GM21360 (cell line): Measurements from ENCODE around the gene EXOC1L.

ENCODE experiments used
- ATAC-seq: cut with Tn5 transposase; IDR thresholded peaks from one replicate; pipeline ENCODE4 v1.9.1; 2021; ENCODE audit warnings: mild to moderate bottlenecking, moderate library complexity; ENCODE audit not compliant: unreplicated experiment

Gene EXOC1L, protein sequence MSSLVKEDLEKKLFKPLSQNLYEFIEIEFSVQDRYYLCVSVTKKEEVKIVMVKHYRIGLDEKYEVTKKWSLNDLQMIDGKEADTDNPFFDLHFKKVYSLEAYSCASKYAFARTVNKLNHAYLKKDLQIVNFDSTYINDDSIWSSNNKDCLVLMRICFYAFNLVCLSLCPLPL

DNA sequence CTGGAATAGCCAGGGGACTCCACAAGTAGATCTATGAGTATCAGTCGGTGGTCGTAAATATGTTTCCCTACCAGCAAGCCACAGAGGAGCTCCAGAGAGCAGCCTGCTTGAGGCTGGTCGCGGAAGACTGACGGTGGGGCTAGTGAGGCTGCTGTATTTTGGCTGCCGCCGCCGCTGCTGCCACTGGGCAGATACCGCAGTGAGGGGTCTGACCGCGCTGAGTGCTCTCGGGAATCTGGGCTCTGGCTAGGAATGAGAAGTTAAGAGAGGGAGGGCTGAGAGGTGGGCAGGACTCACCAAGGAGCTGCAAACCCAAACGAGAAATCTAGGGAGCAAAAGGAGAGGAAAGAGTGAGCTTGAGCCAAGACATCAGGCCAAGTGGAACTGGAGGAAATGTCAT is at the start of gene EXOC1L:
Gene EXOC1L, plus strand, starts transcription at position 157 of the 400 bp plus-strand sequence. Its CDS starts 237 bp downstream, at position 394.
- ATAC-seq: no peak

DNA sequence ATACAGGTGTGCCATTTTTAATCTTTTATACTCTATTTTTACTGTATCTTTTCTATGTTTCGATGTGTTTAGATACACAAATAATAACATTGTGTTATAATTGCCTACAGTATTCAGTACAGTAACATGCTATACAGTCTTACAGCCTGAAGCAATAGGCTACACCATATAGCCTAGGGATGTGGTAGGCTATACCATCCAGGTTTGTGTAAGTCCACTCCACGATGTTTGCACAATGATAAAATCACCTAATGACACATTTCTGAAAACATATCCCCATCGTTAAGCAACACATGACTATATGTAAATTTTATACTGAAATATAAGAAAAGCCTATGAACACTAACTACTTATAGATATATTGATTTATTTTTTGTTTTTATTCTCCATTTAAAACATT is 48.9 kb upstream of the EXOC1L start:
- no peak for ATAC-seq

DNA sequence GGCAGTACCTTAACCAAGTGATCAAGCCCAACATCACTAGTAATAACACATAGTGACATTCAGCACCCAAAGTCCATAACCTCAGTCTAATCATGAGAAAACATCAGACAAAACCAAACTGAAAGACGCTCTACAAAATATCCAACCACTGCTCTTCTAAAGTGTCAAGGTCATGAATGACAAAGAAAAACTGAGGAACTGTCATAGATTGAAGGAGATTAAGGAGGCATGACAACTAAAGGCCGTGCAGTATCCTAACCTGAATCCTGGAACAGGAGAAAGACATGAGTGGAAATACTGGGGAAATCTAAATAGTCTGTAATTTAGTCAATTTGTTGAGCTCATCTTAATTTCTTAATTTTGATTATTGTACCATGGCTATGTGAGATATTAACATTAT is 38.2 kb upstream of the EXOC1L start:
- ATAC-seq: no peak

DNA sequence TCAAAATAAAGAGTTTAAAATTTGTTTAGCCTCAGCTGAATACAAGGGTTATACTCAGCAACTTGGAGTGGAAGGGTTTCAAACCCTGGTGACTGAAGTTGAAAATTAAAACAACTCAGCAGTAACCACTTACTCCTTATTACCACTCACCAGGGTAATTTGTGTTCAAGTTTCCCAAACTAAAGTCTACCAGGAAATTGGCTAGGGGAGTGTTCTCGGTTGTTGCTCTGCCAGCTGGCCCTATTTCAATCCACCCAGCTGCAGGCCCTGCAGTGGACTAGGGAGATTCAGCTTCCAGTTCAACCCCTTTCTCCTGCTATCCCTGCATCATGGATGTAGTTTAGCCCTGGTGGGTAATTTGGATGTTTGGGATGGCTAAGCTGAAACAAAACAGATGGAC is 37.8 kb upstream of the EXOC1L start:
- no peak for ATAC-seq

DNA sequence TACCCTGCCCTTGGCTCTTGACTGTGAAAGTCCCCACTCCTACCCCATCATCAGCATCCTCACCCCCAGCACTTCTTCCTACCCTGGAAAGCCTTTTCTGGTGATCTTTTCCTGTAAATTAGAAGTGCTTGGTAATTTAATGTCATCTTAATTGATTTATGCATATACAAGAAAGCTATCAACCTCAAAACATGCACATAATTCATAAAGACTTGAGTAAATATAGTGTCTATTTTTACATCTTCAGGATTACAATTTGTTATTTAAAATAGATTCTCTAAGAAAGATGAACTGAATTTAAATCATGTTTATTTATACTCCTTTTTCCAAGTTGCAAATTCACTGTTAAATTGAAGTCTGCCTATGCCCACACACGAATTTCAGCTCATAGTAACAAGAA is 36.0 kb upstream of the EXOC1L start:
- ATAC-seq: no peak

DNA sequence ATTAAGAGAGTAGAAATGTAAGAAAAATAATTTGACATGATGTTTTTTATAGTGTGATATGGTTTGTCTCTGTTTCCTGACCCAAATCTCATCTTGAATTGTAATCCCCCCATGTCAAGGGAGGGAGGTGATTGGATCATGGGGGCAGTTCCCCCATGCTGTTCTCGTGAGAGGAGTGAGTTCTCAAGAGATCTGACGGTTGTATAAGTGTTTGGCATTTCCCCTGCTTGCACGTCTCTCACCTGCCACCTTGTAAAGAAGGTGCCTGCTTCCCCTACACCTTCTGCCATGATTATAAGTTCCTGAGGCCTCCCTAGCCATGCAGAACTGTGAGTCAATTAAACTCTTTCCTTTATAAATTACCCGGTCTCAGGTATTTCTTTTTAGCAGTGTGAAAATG is 34.8 kb upstream of the EXOC1L start:
- no peak for ATAC-seq

DNA sequence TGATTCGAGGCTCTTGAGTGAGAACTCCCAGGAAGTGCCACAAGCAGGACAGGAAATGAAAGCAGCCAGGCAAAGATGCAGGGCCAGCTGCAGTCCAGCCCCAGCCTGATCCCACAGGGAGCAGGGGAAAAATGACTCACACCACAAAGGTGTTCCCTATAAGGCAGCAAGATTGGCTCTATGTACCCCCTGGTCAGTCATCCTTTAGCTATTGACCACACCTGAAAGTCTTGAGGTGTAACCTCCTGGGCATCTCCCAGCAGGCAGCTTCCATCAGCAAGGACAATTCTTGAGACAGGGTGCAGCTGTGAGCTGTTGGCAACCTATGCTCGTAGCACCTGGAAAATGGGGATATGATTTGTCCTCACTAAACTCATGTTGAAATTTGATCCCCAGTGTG is 27.9 kb upstream of the EXOC1L start:
- no peak for ATAC-seq

DNA sequence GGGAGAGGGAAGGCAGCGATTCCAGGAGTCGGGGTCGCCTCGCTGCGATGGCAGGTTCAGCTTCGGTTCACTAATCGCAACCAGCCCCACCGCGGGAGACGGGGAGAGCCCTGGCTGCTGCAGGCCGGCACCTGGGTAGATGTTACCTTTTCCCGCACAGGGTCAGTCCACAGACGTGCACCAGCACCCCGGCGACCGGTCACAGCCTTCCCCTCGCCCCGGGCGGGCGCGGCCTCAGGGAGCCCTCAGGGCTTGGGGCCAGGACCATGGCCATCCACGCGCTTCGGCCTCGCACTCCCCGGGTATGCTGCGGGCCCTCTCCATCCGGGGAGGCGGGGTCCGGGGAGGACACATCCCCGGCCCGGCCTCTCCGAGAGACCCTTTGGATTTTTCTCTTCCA is 26.1 kb upstream of the EXOC1L start:
- ATAC-seq: no peak

DNA sequence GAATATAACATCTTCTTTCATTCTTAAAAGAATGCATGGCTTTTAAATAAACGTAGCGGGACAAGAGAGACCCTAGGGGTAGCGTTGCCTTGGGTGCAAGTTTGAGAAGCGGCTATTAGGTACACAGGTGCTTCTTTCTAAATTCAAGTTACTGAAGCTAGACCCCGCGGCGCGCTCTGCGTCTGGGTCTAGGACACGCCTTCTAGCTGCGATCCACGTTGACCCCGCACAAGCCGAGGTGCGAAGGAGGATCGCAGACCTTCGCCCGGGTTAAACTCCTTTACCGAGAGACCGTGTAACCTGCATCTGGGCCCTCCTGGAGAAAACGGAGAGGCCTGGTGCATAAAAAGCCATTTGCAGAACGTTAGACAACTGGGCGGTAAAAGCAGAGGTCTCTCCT is 25.5 kb upstream of the EXOC1L start:
- ATAC-seq: no peak

DNA sequence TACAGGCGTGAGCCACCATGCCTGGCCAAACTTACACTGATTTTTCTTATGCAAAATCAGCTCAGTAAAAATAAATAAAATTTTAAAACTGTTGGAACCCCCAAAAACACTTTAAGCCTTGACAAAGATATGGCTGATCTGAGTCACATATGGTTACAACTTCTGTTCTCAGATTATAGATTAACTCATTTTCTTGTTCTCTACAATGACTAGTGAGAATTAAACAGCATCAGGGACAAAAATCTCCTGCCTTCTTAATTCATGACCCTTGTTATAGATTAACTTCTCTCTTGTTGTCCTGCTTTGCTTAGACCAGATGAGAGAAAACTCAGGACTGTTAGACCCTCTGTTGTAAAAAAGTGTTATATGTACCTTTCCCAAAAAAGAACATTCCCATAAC is 24.2 kb upstream of the EXOC1L start:
- ATAC-seq: no peak

DNA sequence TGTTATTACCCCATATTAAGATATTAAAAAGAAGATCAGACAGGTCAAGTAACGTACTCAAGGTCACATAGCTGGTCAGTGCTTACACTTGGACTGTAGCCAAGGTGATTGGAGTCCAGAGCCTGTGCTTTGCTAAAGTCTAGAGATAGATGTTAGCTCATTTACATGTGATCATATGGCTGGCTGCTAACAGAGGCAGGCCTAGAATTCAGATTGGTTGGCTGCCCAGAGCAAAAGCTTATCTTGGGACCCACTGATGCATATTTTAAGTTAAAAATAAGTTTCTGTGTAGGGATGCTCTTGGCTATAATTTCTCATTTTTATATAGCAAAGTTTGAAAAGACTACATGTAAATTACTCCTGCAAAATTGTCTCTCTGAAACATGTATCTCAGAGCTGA is 18.1 kb upstream of the EXOC1L start:
- ATAC-seq: no peak

DNA sequence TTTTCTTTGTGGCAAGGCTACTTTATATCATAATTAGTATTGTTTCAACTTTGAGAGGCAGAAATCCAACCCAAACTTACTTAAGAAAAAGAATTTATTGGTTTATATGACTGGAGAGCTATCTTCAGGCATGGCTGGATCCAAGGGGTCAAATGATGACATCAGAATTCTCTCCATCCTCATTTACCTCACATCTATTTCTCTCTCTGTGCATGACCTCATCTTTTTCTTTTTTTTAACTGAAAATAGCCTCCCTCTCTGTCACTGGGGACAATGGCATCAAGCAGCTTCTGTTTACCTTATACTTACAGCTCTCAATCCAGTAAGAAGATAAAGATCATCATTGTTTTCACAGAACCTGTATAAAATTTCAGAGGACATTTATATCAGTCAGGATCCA is 12.0 kb upstream of the EXOC1L start:
- ATAC-seq: no peak

DNA sequence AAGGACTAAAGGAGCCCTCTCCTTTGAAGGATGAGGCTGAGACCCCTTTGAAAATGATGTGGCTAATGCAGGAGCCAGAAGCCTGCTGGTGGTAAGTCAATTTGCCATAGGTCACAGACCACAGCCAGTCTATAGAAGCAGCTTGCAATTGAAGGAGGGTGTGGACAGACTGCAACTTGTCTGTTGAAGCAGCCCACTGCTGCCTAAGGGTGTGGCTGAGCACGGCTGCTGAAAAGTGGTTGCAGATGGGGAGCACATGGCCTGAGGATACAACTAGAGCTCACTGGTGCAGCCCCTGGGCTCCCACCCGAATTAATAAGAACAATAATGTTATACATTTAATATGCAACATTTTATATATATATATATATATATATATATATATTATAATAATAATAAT is 11.4 kb upstream of the EXOC1L start:
- ATAC-seq: no peak

DNA sequence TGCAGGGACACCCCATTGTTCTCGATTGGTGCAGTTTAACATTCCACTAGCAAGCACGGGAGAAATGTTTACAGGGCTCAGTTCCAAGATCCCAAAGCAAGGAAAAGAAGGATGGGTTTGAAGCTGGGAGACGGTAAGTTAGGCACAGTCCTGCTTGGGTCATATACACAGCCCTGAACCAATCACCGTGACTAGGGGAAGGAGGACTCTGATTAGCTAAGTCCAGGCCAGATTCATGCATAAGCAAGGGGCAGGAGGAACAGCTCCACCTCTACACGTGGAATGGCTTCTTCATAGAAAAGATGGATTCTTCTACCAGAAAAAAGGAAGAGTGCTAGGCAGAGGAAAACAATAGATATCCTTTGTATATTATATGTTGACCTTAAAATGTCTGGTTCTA is 11.0 kb upstream of the EXOC1L start:
- ATAC-seq: no peak

DNA sequence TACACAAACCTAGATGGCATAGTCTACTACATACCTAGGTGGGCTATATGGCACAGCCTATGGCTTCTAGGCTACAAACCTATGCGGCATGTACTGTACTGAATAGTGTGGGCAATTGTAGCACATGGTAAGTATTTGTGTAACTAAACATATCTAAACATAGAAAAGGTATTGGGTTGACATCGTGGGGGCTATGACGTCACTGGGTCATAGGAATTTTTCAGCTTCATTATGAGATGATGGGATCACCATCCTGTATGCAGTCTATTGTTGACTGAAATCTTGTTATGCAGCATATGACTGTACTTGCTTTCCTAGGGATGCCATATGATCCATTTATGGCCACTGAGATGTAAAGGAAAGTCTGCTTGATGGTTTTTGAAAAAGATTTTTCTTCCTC is 1.9 kb upstream of the EXOC1L start:
- no peak for ATAC-seq

DNA sequence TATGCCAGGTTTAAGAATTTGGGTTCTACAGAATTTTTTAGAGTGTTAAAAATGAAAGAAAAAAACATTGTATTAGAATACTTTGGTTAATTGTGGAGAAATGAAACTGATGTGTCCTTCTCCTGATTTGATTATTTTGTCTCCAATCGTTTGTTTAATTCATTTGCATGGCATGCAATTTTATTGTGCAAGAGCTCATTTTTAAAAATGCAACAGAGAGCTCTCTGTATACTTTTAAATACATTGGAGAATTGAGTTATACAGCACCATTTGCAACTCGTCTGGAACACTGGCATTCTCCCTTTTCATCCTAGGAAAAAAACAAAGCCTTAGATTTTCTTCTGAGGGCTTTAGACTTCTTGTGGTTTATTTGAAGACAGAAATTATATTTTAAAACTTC is 689 bp downstream of the EXOC1L start:
- ATAC-seq: no peak

DNA sequence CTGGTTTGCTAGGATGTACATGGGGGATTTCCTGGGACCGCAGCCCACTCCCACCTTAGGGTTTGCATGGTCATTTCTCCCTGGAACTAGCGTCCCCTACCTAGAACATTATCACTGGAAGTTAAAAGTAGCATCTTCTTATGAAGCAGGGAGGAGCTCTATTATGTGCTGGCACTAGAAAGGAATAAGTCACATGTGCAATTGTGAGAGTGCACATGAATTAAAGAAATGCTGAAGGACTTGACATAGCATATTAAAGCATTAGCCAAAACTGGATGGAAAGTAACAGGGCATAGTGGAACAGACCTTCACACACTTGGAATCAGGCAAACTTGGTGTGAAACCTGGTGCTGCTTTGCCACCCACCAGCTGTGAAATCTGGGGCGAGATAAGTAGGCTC is 2.7 kb downstream of the EXOC1L start:
- no peak for ATAC-seq

DNA sequence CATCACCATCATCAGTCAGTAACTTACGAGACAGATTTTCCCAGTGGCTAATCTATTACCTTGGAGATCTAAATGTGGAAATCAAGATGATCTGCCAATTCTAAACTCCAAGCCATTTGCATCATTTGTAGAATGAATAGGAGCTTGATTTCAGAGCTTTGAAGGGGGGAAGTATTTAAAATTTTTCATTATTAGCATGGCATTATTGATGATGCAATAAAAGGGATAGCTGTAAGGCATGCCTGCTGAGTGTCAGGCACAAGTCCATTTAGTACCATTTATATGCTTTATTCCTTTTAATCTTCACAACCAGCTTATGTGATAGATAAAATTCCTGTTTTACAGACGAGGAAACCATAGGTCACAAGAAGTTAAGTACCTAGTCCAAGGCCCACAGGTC is 5.3 kb downstream of the EXOC1L start:
- ATAC-seq: no peak

DNA sequence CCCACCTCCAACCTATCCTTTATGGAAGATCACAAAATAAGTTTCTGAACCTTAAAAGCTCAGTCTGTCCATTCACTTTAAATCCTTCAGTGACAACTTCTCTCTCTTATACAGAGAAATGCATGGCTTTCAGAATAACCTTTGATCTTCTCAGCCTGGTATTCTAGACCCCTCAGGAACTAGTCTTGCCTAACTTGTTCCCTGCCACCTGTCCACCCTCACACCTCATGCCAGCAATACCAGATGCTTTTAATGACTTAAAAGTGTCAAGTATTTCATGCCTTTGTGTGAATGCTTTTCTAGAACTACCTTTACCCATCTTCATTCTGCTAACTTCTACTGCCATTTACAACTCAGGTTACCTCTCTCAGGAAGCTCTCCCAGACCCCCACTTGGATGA is 7.4 kb downstream of the EXOC1L start:
- ATAC-seq: no peak

DNA sequence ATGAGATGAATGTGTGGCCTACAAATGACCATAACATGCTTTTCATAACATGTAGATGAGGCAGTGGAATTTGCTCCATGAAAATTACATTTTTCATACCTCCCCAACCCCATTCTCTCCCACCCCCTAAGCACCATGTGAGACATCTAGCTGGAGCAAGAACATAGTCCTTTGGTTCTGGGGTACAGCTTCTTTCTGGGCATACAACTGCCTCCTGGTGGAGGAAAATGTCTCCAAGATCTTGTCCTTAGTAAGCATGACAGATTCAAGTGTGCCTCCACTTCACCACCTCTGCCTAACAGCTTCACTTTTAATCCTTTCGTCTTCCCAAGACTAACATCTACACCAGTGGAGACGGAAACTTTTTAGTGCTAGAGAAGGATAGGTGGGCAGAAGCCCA is 8.0 kb downstream of the EXOC1L start:
- no peak for ATAC-seq

DNA sequence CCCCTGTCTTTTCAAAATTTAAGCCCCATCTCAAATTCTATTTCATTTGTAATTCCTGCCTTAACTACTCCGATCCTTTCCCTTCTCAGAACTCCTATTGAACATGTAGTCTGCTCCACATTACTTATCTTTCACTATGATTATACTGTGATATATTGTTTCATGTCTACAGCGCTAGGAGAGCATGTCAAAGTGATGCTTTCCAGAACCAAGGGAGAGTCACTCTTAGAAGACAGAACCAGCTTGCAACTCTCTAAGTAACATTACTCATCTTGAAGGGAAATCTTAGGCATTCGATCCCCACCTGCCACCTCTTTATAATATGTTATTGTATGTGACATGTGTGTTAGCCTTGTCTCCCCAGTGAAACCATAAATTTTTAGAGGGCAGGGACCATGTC is 10.5 kb downstream of the EXOC1L start:
- no peak for ATAC-seq

DNA sequence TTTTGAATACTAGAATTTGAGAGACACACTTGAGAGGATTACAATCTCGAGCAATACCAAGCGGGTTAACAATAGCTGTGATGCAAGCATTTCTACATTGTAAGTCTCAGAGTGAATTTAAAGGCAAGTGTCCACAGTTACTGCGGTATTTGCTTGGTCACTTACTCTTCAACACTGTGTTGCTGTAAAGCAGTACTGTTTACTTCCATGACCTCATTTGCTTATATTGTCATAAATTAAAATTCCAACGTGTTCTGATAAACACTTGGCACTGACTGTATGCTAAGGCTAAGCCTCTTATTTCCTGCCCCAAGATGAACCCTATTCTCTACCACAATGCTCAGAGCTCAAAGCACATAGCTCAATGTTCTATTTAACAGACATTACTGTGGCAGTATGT is 11.1 kb downstream of the EXOC1L start:
- ATAC-seq: no peak

DNA sequence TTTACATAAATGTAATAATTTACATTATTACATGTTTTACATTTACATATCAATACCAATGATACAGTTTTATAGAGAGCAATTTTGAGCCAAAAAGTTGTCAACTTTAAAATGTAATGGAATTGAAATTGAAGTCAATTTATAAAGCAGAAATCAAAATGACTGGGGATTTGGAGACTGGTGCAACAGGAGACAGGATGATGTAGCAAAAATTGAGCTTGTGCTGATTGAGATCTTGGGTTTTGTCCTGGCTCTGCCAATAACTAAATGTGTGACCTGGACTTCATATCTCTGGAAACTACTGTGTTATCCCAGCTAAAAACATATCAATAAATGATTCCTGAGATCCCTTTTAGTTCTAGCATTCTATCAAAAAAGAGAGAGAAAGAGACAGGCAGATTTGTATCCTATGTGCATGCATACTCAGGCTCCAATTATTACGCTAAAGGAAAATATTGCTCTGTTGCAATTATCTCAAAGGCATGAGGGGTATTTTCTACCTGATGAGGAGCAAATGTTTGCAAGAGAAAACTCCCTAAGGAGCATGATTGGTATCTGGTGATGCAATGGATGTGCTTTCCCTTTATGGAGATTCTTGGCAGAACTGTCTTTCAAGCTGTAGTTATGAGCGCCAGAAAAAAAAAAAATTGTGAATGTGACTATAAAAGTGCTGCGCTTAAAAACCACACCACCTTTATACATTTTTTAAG is 14.7 kb downstream of the EXOC1L start:
- no peak for ATAC-seq
